Heart left ventricle (tissue), 16 donors: ENCODE data around the gene CER1. TPM values are rescaled to one million over a fixed set of nuclear protein-coding genes. Genes with fewer than 3 reads are reported as not detected.

ENCODE experiments used
- ATAC-seq, 4 donors: fragments of 200-7000 bp; cut with Tn5 transposase; one replicate each; pipeline ENCODE4 v1.9.1; 2020 to 2022; ENCODE audit warnings: moderate library complexity in 4 of 4, mild to moderate bottlenecking in 3 of 4, moderate number of reproducible peaks in 1 of 4
- DNase-seq, 5 donors: peaks; one replicate each; pipeline ENCODE4 v3.0.0-alpha.2; 2020
- H3K27ac ChIP-seq, 12 donors: fragments of 200-600 bp; sonication (generic) in 4 of 12; one replicate each; pipeline versions ENCODE4 v1.5.0 to v1.8.0; 2016 to 2022; ENCODE audit warnings: mild to moderate bottlenecking in 2 of 12
- H3K27me3 ChIP-seq, 9 donors: fragments of 200-600 bp; sonication (generic) in 2 of 9; one replicate each; pipeline versions ENCODE4 v1.5.1 to v1.8.0; 2016 to 2022; ENCODE audit warnings: mild to moderate bottlenecking in 3 of 9
- H3K36me3 ChIP-seq, 9 donors: fragments of 200-600 bp; sonication (generic) in 2 of 9; one replicate each; pipeline versions ENCODE4 v1.5.0 to v1.8.0; 2018 to 2022; ENCODE audit warnings: mild to moderate bottlenecking in 2 of 9
- H3K4me1 ChIP-seq, 12 donors: fragments of 200-600 bp; sonication (generic) in 4 of 12; one replicate each; pipeline versions ENCODE4 v1.5.0 to v1.8.0; 2016 to 2022; ENCODE audit warnings: mild to moderate bottlenecking in 3 of 12
- H3K4me3 ChIP-seq, 12 donors: fragments of 200-600 bp; sonication (generic) in 4 of 12; one replicate each; pipeline versions ENCODE4 v1.5.0 to v1.8.0; 2017 to 2022; ENCODE audit warnings: mild to moderate bottlenecking in 9 of 12, moderate library complexity in 4 of 12
- H3K9me3 ChIP-seq, 12 donors: fragments of 200-600 bp; sonication (generic) in 4 of 12; one replicate each; pipeline versions ENCODE4 v1.5.0 to v1.8.0; 2016 to 2022; ENCODE audit warnings: mild to moderate bottlenecking in 1 of 12
- CTCF ChIP-seq, 12 donors: fragments of 200-600 bp; sonication (generic) in 4 of 12; IDR thresholded peaks; one replicate each; pipeline versions ENCODE4 v1.5.0 to v1.8.0; 2018 to 2022; ENCODE audit warnings: antibody characterized with exemption in 12 of 12, mild to moderate bottlenecking in 5 of 12
- POLR2A ChIP-seq, 2 donors: fragments of 450-650 bp; IDR thresholded peaks; one replicate each; pipeline ENCODE4 v1.6.1; 2017; ENCODE audit warnings: antibody characterized with exemption in 2 of 2, mild to moderate bottlenecking in 2 of 2, moderate library complexity in 2 of 2
- WGBS, 4 donors: extraction: QIAGEN DNeasy Blood & Tissue Kit in 2 of 4; methylation state at CpG; one replicate each; pipeline versions ENCODE4 v1.1.5 to v1.1.7; 2013 to 2018; 5-methylcytosine and 5-hydroxymethylcytosine counted together
- intact Hi-C, 10 donors: fragments of 100-400 bp; cut with DNase I; formaldehyde crosslinking; loops; one replicate each; pipeline versions ENCODE4 v1.11.1 to v1.14.2; 2022
- polyA plus RNA-seq, 2 donors: library from polyadenylated mRNA; stranded (reverse); fragments of 200-250 nt; gene quantifications; one replicate each; pipeline ENCODE4 v1.2.3, GENCODE V29; 2013
- total RNA-seq, 9 donors: library from RNA; depleted of rRNA in 2 of 9; stranded (reverse); fragments of >200 nt in 2 of 9; fragmentation: NEBNext Ultra II Directional in 3 of 9; extraction: Animal tissue kit (Norgen Biotek cat#: 25700) in 3 of 9; gene quantifications; one replicate each; pipeline versions ENCODE4 v1.1.0 to v1.2.4, GENCODE V29; 2016 to 2023
- donor health status: ischemic (EF 13 %, LVEDD 7.1; RV severe dilation, severe dysfunction).
- donor health status: healthy with polysubstance abuse.
- donor health status: DM: no; HTN: yes; CAD: no.
- donor health status: DM: no; HTN: no; CAD: no.
- donor health status: ischemic (EF 25% LVEDD 6.9; RV normal size, moderate dysfunction).
- donor health status: ischemic (EF 25% LVEDD 5.7; RV mildly dilated, moderate dysfunction).
- donor health status: healthy.
- donor health status: DM: yes; HTN: yes; CAD: no.
- donor health status: ischemic (EF 35%, LVEDD 5.7; RV mildly dilated, moderate dysfunction).
- donor health status: nonischemic (EF 11% LVEDD 7.7; RV severe dilation, severe dysfunction).
- donor health status: DM: yes; HTN: yes; CAD: no.
- donor health status: PGD.
- donor health status: ischemic (EF 29% LVEDD 5.4; RV normal size, mild dysfunction).
- donor health status: nonischemic (EF 23%, LVEDD 6.1; RV moderate dilation, normal function).

The CER1 gene
- total and polyA plus RNA-seq, 11 donors = not detected

- Histone ChIP-seq H3K27ac (no peak overlapping the region), H3K36me3 (no peaks in the 10 kb centered on the region), H3K9me3 (no peaks in the 10 kb centered on the region), H3K27me3 (no peaks in the 10 kb centered on the region), H3K4me1 (no peaks in the 10 kb centered on the region), H3K4me3 (no peak overlapping the region)
- TF ChIP-seq CTCF (IDR thresholded peaks at IDR 0.05) (no peak), POLR2A (IDR thresholded peaks at IDR 0.05) (no peak)
- intact Hi-C loops = no loop called here
- ATAC-seq (no peak), DNase-seq (no peak)
- WGBS, 4 donors = 60 to 71% (median 67%) methylated on average over 4 of the region's 4 CpGs
Measured at GRCh38 chr9:14723301-14723700, 768 bp upstream of the CER1 start.

- DNase-seq = no peak
- no peak overlapping the region for H3K4me3 ChIP-seq
- no peak overlapping the region for H3K27ac ChIP-seq
- H3K27me3 ChIP-seq = peaks cover 0 to 14% (median 0%) of the 10 kb centered on the region in 9 donors
- no peaks in the 10 kb centered on the region for H3K4me1 ChIP-seq
- 69 to 75% (median 72%) methylated on average over 8 of the region's 8 CpGs for WGBS, 4 donors
- intact Hi-C loops = no loop called here
- TF ChIP-seq POLR2A (IDR thresholded peaks at IDR 0.05) (no peak), CTCF (IDR thresholded peaks at IDR 0.05) (no peak)
- no peaks in the 10 kb centered on the region for H3K9me3 ChIP-seq
- H3K36me3 ChIP-seq = no peaks in the 10 kb centered on the region
- no peak for ATAC-seq
Measured at GRCh38 chr9:14719231-14719923, 3.2 kb downstream of the CER1 start.

- intact Hi-C loops = no loop called here
- no peak overlapping the region for H3K27ac ChIP-seq
- TF ChIP-seq CTCF (IDR thresholded peaks at IDR 0.05) = no peak
- no peak for TF ChIP-seq POLR2A (IDR thresholded peaks at IDR 0.05)
- no peaks in the 10 kb centered on the region for H3K4me1 ChIP-seq
- DNase-seq = no peak
- ATAC-seq = no peak
- WGBS, 4 donors = 60 to 73% (median 62%) methylated on average over 4 of the region's 4 CpGs
- H3K27me3 ChIP-seq = peaks cover 0 to 14% (median 0%) of the 10 kb centered on the region in 9 donors
- H3K9me3 ChIP-seq = peaks cover 0 to 5% (median 0%) of the 10 kb centered on the region in 12 donors
- no peaks in the 10 kb centered on the region for H3K36me3 ChIP-seq
- H3K4me3 ChIP-seq = no peak overlapping the region
Measured at GRCh38 chr9:14715102-14715501, 7.4 kb downstream of the CER1 start.

- no peaks in the 10 kb centered on the region for H3K36me3 ChIP-seq
- 82 to 88% (median 85%) methylated on average over 3 of the region's 3 CpGs for WGBS, 4 donors
- intact Hi-C loops = no loop called here
- peaks cover 0 to 14% (median 0%) of the 10 kb centered on the region in 9 donors for H3K27me3 ChIP-seq
- no peaks in the 10 kb centered on the region for H3K4me1 ChIP-seq
- peaks cover 0 to 9% (median 0%) of the 10 kb centered on the region in 12 donors for H3K9me3 ChIP-seq
- no peak for DNase-seq
- H3K4me3 ChIP-seq = no peak overlapping the region
- ATAC-seq = no peak
- TF ChIP-seq CTCF (IDR thresholded peaks at IDR 0.05) = no peak
- TF ChIP-seq POLR2A (IDR thresholded peaks at IDR 0.05) = no peak
- H3K27ac ChIP-seq = no peak overlapping the region
Measured at GRCh38 chr9:14713187-14713767, 9.3 kb downstream of the CER1 start.
